Body of pancreas (tissue), 4 donors: ENCODE data around the gene LYSET. TPM values are rescaled to one million over a fixed set of nuclear protein-coding genes. Genes with fewer than 3 reads are reported as not detected.
"Not testable (repeated sequence)": the region's sequence is repeated elsewhere in the genome, so short reads cannot be mapped to it uniquely, and the experiment has no call there.

Experiments used
- ATAC-seq: fragments of 150-250 bp; one replicate; pipeline ENCODE4 v1.9.1; 2016
- DNase-seq, 4 donors: peaks; one replicate each; pipeline ENCODE4 v3.0.0-alpha.2; 2019
- H3K27ac ChIP-seq, 4 donors: fragments of 200-600 bp; sonication (generic); 1 replicate in 3 of 4; 2 replicates in 1 of 4; pipeline versions ENCODE4 v1.5.1 to v1.6.1; 2016 to 2019; ENCODE audit warnings: mild to moderate bottlenecking in 1 of 4, mixed read lengths in 1 of 4, moderate library complexity in 1 of 4
- H3K27me3 ChIP-seq, 2 donors: fragments of 200-600 bp; sonication (generic); one replicate each; pipeline ENCODE4 v1.6.0; 2016; ENCODE audit warnings: mild to moderate bottlenecking in 1 of 2
- H3K36me3 ChIP-seq, 2 donors: fragments of 200-600 bp; sonication (generic); replicated peaks in 1 of 2; 2 replicates each; pipeline ENCODE4 v1.5.1; 2016; ENCODE audit warnings: low read depth in 2 of 2; ENCODE audit not compliant: insufficient read depth in 1 of 2
- H3K4me1 ChIP-seq: fragments of 200-600 bp; sonication (generic); one replicate; pipeline ENCODE4 v1.6.0; 2016
- H3K4me3 ChIP-seq, 2 donors: fragments of 200-600 bp; sonication (generic); 1 replicate in 1 of 2; 2 replicates in 1 of 2; pipeline ENCODE4 v1.5.1; 2016 to 2019
- H3K9me3 ChIP-seq, 3 donors: fragments of 200-600 bp; sonication (generic); 1 replicate in 2 of 3; 2 replicates in 1 of 3; pipeline ENCODE4 v1.5.1; 2016
- POLR2A ChIP-seq, 3 donors: fragments of 450-650 bp; IDR thresholded peaks; one replicate each; pipeline ENCODE4 v1.6.1; 2016; ENCODE audit warnings: antibody characterized with exemption in 3 of 3, mild to moderate bottlenecking in 2 of 3
- WGBS, 2 donors: methylation state at CpG; one replicate each; pipeline ENCODE4 v1.1.5; 2017; 5-methylcytosine and 5-hydroxymethylcytosine counted together
- intact Hi-C: fragments of 100-400 bp; cut with DNase I; formaldehyde crosslinking; loops from one replicate; pipeline ENCODE4 v1.15.1; 2023
- total RNA-seq, 2 donors: library from RNA; depleted of rRNA; stranded (reverse); fragments of >200 nt; gene quantifications; one replicate each; pipeline ENCODE4 v1.1.0, GENCODE V29; 2016
- TF ChIP-seq, protein P1 (sequence below), 7 experiments: fragments of 450-650 bp in 4 of 7; fragments of 200-600 bp in 3 of 7; sonication (generic) in 3 of 7; IDR thresholded peaks; one replicate each; pipeline ENCODE4 v1.5.1; 2016 to 2019; ENCODE audit warnings: antibody characterized with exemption in 7 of 7

The LYSET gene, protein sequence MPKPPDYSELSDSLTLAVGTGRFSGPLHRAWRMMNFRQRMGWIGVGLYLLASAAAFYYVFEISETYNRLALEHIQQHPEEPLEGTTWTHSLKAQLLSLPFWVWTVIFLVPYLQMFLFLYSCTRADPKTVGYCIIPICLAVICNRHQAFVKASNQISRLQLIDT
- total RNA-seq, result 1 to 10 TPM in 1 of 2 donors, under 1 TPM in 1; 0.66 to 5.4 TPM

DNA sequence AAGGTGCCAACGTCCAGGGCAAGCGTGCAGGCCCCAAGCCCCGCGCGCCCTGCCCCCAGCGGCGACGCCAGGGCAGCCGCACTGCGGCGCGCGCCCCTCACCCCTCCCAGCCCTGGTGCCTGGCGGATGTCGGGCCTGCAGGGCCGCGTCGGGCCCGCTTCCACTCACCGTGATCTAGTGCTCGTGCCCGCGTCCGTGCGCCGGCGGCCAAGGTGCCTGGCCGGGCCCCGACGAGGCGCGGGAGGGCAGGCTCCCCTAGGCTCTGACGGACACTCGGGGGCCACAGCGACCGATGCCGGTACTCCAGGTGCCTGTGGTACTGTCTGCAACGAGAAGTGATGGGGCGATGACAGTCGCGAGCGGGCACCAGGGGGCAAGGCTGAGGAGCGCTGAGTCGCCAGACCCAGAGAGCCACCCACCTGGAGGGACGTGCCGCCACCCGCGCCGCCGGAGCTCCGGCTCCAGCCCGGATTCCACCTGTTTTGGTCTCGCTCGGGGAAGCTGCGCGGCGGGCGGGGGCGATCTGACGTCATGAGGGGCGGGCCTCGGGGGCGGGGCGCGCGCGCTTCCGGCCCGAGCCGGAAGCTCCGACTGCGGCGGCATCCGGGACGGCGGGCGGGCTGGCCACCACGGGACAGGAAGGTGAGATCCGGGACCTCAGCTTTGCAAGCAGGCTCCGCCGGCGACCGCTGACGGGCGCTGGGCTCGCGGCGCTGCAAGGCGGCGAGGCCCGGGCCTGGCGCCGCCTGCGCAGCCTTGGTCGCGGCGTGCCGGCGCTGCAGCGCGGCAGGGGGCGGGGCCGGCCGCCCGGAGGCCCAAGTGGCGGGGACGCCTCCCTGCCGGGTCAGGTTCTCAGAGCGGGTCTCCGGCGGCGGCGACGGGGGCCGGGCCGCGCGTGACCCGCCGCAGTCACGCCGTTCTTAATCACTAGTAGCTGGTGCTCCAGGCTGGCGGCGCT lies at the start of gene LYSET, which contains the start of gene MOAP1:
TSS of gene LYSET (plus strand) at position 927 of the 958 bp plus-strand sequence. CDS start 89 bp downstream, outside the sequence.
TSS of gene MOAP1 (minus strand) at position 507 of the 958 bp plus-strand sequence. CDS start 655 bp downstream, outside the sequence.
- TF ChIP-seq POLR2A (IDR thresholded peaks at IDR 0.05), result peak; percentile 84 to 93 (median 91)
- TF ChIP-seq, protein P1, sequence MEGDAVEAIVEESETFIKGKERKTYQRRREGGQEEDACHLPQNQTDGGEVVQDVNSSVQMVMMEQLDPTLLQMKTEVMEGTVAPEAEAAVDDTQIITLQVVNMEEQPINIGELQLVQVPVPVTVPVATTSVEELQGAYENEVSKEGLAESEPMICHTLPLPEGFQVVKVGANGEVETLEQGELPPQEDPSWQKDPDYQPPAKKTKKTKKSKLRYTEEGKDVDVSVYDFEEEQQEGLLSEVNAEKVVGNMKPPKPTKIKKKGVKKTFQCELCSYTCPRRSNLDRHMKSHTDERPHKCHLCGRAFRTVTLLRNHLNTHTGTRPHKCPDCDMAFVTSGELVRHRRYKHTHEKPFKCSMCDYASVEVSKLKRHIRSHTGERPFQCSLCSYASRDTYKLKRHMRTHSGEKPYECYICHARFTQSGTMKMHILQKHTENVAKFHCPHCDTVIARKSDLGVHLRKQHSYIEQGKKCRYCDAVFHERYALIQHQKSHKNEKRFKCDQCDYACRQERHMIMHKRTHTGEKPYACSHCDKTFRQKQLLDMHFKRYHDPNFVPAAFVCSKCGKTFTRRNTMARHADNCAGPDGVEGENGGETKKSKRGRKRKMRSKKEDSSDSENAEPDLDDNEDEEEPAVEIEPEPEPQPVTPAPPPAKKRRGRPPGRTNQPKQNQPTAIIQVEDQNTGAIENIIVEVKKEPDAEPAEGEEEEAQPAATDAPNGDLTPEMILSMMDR (IDR thresholded peaks at IDR 0.05), result peak in 6 of 7 experiments; percentile 9 to 36 (median 27)
- peak; percentile 94 for ATAC-seq
- H3K9me3 ChIP-seq, result no peaks in the 10 kb centered on the region
- WGBS, 2 donors, result 0% methylated on average over 2 to 97 of the region's 124 CpGs
- no peaks in the 10 kb centered on the region for H3K27me3 ChIP-seq
- peak within 1 kb of the TSS; percentile 81 to 88 for H3K4me3 ChIP-seq
- H3K27ac ChIP-seq, result peak within 1 kb of the TSS; percentile 94 to 98 (median 96)
- H3K36me3 ChIP-seq, result no peaks in the 10 kb centered on the region
- intact Hi-C loops, result no loop called here
- peak; percentile 88 to 91 (median 89) for DNase-seq
- peaks cover 29% of the 10 kb centered on the region for H3K4me1 ChIP-seq

DNA sequence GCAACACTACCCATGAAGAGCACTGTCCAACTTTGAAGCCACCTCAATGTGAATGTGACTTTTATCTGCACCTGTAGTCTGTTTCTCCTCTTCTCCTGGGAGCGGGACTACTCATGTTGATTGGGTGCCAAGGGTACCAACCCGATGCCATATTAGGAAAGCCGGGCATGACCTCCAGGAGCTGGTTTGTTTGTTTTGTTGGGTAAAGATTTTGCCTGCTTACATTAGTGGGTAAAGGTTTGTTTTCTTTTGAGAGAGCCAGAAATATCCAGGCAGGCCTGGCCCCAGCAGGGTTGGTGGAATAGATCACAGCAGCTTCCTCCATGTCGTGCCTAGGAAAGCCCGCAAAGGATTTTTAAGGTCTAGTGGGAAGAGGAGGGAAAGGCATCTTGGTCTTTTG lies 49.7 kb upstream of the LYSET start:
- H3K27ac ChIP-seq, result peak overlapping the region; percentile 45 to 73 (median 62)

DNA sequence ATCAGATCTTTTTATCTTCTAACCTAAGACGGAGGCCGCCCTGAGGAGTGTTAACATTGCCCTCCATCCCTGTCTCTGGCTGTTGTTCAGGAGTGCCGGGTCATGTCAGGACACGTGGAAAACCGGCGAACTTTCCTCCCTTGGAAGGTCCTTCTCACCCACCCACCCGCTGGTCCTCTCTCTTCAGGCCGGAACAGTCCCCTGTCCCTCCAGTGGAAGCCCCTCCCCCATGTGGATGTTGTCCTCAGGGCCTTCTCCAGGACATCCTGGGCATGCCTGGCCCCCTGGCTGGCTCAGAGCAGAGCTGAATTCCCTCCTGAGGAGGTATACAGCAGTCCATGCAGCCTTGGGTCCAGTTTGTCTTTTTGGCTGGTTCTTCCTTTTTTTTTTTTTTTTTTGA lies 49.1 kb upstream of the LYSET start:
- H3K36me3 ChIP-seq, result no peaks in the 10 kb centered on the region
- no peak overlapping the region for H3K4me3 ChIP-seq
- H3K9me3 ChIP-seq, result no peaks in the 10 kb centered on the region
- intact Hi-C loops, result no loop called here
- H3K4me1 ChIP-seq, result peaks cover 50% of the 10 kb centered on the region
- ATAC-seq, result no peak
- H3K27ac ChIP-seq, result peak overlapping the region; percentile 45 to 73 (median 62)
- 37 to 57% methylated on average over 8 of the region's 8 CpGs for WGBS, 2 donors
- TF ChIP-seq POLR2A (IDR thresholded peaks at IDR 0.05), result no peak
- no peaks in the 10 kb centered on the region for H3K27me3 ChIP-seq
- DNase-seq, result no peak

More for the DNA sequence above, 49.7 kb upstream of the LYSET start:
- H3K27me3 ChIP-seq, result no peaks in the 10 kb centered on the region
- no peak overlapping the region for H3K4me3 ChIP-seq
- WGBS, 2 donors, result 20 to 23% methylated on average over 5 of the region's 5 CpGs
- H3K9me3 ChIP-seq, result no peaks in the 10 kb centered on the region
- peak; percentile 69 to 85 (median 82) for DNase-seq
- TF ChIP-seq, protein P1 (IDR thresholded peaks at IDR 0.05), result no peak
- peak in 1 of 3 donors; percentile 12 for TF ChIP-seq POLR2A (IDR thresholded peaks at IDR 0.05)
- peak; percentile 63 for ATAC-seq
- intact Hi-C loops, result no loop called here
- peaks cover 50% of the 10 kb centered on the region for H3K4me1 ChIP-seq
- no peaks in the 10 kb centered on the region for H3K36me3 ChIP-seq

DNA sequence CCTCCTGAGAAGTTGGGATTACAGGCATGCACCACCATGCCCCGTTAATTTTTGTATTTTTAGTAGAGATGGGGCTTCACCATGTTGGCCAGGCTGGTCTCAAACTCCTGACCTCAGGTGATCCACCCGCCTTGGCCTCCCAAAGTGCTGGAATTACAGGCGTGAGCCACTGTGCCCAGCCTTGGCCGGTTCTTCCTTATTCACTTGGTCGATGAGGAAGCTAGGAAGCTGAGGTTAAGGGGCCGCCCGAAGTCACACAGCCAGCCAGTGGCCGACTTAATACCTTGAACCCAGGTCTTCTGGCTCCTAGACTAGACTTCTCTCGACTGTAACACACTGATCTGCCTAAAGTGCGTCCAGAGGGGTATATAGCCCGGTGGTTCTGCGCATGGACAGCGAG lies 48.6 kb upstream of the LYSET start:
- H3K9me3 ChIP-seq, H3K36me3 ChIP-seq, ATAC-seq, intact Hi-C loops, DNase-seq, H3K27me3 ChIP-seq, H3K4me3 ChIP-seq: not testable (repeated sequence)
- peak overlapping the region in 3 of 4 donors; percentile 59 to 73 (median 66) for H3K27ac ChIP-seq
- H3K4me1 ChIP-seq, result peaks cover 50% of the 10 kb centered on the region
- WGBS, 2 donors, result 88 to 98% methylated on average over 5 to 12 of the region's 13 CpGs

DNA sequence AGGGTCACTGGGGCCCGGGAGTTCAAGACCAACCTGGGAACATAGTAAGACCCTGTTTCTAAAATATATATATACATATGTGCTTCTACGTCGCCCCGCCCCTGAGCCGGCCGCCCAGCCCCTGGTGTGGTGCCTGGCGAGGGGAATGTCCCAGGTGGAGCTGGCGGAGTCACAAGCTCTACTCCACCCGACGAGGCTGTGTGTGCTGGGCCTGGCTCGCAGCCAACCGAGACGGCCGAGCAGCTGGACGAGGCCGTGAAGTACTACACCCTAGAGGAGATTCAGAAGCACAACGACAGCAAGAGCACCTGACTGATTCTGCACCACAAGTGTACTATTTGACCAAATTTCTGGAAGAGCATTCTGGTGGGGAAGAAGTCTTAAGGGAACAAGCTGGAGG lies 47.3 kb upstream of the LYSET start:
- DNase-seq (peak; percentile 83 to 92 (median 90)), ATAC-seq (peak; percentile 73)
- H3K27ac ChIP-seq, result peak overlapping the region in 3 of 4 donors; percentile 18 to 73 (median 53)
- no peak overlapping the region for H3K4me3 ChIP-seq
- 14 to 22% methylated on average over 7 to 17 of the region's 17 CpGs for WGBS, 2 donors
- H3K27me3 ChIP-seq, result no peaks in the 10 kb centered on the region
- intact Hi-C loops, result no loop called here
- no peaks in the 10 kb centered on the region for H3K9me3 ChIP-seq
- TF ChIP-seq, protein P1 (IDR thresholded peaks at IDR 0.05), result peak in 4 of 7 experiments; percentile 36 to 47 (median 40)
- TF ChIP-seq POLR2A (IDR thresholded peaks at IDR 0.05), result no peak
- H3K4me1 ChIP-seq, result peaks cover 44% of the 10 kb centered on the region
- H3K36me3 ChIP-seq, result no peaks in the 10 kb centered on the region
